LNCaP clone FGC (cell line): ENCODE measurements around the gene CFAP161.

ENCODE experiments used
- DNase-seq: peaks from one replicate; pipeline ENCODE4 v3.0.0-alpha.2; 2011; ENCODE audit warnings: low read depth
- H3K4me3 ChIP-seq: 2 replicates; pipeline ENCODE4 v1.5.1; 2011; ENCODE audit warnings: mild to moderate bottlenecking, low read depth, low read length, control low read depth
- TF ChIP-seq, protein P1 (sequence below): IDR thresholded peaks from 2 replicates; pipeline ENCODE4 v1.5.1; 2012; ENCODE audit warnings: mild to moderate bottlenecking; ENCODE audit not compliant: control insufficient read depth, insufficient read depth; ENCODE audit errors: extremely low read depth

The CFAP161 gene

DNA sequence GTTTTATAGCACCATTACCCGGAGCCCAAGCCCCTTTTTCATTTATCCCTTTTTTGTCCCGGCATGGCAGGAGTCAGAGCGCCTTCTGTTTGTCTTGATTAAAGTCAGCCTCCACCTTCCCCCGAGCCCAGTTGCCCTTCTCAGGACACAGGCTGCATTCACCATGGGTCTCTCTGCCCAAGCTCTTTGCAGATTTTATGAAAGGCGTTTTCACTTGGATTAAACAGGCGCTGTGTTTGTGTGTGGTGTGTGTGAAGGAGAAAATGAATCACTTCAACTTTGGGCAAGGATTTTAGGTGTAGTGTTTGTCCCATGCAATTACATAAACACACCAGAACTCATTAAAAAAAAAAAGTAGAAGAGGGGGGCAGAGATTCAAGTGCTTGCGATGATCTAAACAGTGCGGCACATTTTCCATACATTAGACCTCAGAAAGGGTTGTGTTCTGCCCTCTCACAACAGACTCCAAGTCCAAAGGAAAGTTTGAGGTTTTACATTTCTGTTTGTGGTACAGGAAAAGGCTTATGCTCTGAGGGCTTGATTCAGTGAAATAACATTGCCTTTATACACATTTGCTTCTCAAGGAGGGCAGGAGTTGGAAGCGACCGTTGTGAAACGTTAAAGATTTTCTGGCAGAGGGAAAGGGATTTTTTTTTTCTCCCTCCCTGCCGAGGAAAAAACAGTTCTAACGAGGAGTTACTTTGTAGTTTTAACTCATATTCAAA lies 48.1 kb downstream of the CFAP161 start:
- no peak for DNase-seq
- H3K4me3 ChIP-seq = no peak overlapping the region
- TF ChIP-seq, protein P1, sequence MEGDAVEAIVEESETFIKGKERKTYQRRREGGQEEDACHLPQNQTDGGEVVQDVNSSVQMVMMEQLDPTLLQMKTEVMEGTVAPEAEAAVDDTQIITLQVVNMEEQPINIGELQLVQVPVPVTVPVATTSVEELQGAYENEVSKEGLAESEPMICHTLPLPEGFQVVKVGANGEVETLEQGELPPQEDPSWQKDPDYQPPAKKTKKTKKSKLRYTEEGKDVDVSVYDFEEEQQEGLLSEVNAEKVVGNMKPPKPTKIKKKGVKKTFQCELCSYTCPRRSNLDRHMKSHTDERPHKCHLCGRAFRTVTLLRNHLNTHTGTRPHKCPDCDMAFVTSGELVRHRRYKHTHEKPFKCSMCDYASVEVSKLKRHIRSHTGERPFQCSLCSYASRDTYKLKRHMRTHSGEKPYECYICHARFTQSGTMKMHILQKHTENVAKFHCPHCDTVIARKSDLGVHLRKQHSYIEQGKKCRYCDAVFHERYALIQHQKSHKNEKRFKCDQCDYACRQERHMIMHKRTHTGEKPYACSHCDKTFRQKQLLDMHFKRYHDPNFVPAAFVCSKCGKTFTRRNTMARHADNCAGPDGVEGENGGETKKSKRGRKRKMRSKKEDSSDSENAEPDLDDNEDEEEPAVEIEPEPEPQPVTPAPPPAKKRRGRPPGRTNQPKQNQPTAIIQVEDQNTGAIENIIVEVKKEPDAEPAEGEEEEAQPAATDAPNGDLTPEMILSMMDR = no peak

DNA sequence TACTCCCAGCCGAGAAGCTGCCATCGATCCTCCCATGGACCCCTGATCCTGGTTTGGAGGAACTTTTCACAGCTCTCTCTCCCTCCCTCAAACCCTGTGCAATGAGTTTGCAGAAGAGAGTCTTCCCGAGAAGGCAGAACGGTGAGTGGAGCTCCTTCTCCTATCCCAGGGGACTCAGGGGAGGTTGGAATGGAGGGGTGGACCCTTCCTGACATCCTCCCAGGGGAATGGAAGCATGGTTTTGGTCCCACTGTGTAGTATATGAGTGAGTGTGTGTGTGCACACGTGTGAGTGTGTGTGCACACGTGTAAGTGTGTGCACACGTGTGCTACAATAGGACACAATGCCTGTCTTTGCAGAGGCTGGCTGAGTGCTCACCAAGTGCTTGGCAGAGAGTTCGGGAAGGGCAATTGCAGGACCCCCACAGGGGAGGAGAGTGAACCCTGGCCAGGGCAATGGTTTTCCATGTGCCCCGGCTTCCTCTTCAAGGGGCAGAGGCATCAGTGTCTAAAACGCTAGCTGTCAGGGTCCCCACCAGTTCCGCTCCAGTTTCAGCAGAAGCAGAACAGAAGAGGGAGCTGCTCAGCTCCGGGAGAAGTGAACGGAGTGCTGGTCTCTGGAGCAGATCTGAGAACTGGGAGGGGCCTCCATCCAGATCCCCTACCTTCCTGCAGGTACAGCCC lies 48.8 kb downstream of the CFAP161 start:
- TF ChIP-seq, protein P1 = no peak
- no peak for DNase-seq
- H3K4me3 ChIP-seq = no peak overlapping the region

DNA sequence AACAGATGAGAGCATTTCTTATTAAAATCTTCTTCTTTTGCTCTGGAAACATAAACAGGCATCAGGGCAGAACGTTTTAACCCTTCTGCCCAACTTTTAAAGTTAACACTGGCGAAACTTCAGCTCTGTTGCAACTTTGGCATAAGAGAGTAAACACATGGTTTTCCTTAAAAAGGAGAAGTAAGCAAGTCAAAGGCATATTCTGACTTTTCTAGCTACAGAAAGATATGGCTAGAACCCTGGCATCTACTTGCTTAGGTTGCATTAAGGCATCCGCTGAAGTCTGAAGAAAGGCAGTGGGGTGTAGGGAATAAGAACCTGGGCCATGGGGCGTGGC lies 49.3 kb downstream of the CFAP161 start:
- TF ChIP-seq, protein P1 = no peak
- no peak overlapping the region for H3K4me3 ChIP-seq
- no peak for DNase-seq

DNA sequence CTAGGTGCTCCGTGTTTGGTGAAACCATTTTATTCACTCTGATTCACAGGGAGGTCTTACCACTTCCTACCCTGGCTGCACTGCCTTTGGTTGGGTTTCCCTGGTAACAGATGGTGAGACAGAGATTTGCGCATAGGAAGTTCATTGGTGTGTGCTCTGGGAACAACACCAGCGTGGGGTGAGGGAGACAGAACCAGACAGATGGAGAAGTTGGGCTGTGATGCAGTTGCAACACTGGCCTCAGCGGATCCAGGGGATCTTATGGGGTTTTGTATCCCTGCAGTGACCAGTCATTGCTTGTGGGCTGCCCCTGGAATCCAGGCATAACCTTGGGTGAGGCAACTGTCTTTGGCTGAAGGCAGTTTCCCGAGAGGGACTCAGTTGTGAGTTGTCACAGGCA lies 50.1 kb downstream of the CFAP161 start:
- TF ChIP-seq, protein P1 = no peak
- DNase-seq = no peak
- no peak overlapping the region for H3K4me3 ChIP-seq

DNA sequence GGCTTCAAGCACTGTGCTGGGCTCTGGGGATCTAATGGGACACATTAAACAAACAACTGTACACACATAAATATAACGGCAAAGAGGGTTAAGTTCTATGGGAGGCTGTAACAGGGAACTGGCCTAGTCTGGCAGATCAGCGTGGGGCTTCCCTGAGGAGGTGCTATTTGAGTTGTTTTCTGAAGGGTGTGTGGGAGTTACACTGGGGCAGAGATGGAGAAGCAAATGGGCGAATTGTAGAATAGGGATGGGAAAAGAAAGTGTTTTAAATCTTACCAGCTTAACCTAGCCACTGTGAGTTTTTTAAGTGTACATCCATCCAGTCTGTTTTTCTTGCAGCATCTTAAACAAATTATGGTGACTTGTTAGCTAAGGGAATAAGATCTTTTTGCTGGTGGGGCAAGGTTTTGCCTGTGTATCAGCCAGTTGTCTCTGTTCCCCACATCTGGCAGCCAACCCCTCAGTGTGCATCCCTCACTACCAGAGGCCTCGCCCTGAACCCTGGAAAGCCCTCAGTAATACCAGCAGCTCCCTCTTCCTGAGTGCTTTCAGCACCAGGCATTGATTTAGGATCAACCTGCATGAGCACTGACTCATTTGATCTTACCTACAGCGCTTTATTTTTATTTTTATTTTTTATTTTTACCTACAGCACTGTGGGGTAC lies 51.7 kb downstream of the CFAP161 start:
- no peak overlapping the region for H3K4me3 ChIP-seq
- TF ChIP-seq, protein P1 = no peak
- DNase-seq = no peak

DNA sequence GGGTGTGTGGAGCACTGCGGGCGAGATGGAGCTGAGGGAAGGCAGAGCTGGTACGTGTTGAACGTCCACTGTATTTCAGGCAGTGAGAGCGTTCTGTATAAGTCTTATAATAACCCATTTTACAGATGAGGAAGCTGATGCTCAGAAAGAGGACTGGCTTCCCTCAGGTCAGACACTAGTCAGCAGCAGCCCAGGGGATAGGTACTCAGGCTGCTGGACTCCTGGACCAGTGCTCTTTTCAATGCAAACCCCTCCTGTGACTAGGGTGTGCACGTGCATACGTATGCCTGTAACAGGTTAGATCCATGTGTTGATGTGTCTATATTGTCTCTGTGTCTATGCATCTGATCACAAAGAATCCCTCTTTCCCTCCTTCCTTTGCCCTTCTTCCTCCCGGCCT lies 54.3 kb downstream of the CFAP161 start:
- no peak overlapping the region for H3K4me3 ChIP-seq
- TF ChIP-seq, protein P1 = no peak
- no peak for DNase-seq
